Stimulated activated CD4-positive, alpha-beta T cell treated with anti-CD3 and anti-CD28 coated beads, Interleukin-1b, Interleukin-23, amount 100 ng/mL, for 4 hours (primary cell): ENCODE results near the gene GAB2.
"Not testable (repeated sequence)": the region's sequence is repeated elsewhere in the genome, so short reads cannot be mapped to it uniquely, and the experiment has no call there.

ENCODE experiments used
- DNase-seq, 2 donors: peaks; one replicate each; pipeline ENCODE4 v3.0.0-alpha.2; 2020; ENCODE audit warnings: low read depth in 2 of 2

GAB2 gene

GRCh38 chr11:78313181-78313795, 104.3 kb downstream of the GAB2 start:
- DNase-seq: no peak

GRCh38 chr11:78312712-78313111, 104.9 kb downstream of the GAB2 start:
- no peak for DNase-seq

- no peak for DNase-seq
Measured at GRCh38 chr11:78311702-78312371, 105.8 kb downstream of the GAB2 start.

DNA sequence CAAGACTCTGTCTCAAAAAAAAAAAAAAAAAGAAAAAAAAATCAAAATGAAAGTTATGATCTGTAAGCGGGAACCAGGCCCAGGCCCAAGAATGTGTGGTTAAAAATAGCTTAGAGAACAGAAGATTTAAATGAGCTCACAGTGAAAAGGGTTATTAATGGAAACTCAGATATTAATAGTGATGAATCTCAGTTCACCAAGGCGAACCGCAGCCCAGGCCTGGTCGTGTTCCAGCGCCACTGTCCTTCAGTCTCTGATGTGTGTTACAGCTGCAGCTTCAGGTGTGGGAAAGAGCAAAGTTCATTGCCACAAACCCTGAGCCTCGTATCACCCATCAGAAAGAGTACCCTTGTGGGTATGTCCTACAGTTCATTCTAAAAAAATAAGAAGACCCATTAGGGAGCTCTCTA, 107.1 kb downstream of the GAB2 start:
- DNase-seq: no peak

- no peak for DNase-seq
Measured at GRCh38 chr11:78304201-78304600, 113.4 kb downstream of the GAB2 start.

DNA sequence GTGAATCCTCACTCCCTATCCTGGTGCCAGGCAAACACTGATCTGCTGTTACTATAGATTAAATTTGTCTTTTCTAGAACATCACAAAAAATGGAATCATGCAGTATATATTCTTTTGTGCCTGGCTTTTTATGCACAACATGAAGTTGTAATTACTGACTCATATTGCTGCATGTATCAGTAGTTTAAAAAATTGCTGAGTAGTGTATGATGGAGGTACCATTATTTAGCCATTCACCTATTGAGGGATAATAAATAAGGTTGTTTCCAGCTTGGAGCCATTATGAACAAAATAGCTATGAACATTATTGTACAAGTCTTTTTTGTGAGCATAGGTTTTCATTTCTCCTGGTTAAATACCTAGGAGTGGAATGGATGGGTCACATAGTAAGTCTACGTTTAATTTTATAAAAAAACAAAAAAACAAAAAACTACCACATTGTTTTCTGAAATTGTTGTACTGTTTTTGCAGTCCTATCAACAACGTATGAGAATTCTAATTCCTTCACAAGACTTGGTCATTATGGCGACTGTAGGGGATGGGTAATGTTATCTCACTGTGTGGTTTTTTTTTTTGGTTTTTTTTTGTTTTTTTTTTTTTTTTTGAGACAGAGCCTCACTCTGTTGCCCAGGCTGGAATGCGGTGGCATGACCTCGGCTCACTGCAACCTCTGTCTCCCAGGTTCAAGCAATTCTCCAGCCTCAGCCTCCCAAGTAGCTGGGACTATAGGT, 117.3 kb downstream of the GAB2 start:
- DNase-seq: no peak

DNA sequence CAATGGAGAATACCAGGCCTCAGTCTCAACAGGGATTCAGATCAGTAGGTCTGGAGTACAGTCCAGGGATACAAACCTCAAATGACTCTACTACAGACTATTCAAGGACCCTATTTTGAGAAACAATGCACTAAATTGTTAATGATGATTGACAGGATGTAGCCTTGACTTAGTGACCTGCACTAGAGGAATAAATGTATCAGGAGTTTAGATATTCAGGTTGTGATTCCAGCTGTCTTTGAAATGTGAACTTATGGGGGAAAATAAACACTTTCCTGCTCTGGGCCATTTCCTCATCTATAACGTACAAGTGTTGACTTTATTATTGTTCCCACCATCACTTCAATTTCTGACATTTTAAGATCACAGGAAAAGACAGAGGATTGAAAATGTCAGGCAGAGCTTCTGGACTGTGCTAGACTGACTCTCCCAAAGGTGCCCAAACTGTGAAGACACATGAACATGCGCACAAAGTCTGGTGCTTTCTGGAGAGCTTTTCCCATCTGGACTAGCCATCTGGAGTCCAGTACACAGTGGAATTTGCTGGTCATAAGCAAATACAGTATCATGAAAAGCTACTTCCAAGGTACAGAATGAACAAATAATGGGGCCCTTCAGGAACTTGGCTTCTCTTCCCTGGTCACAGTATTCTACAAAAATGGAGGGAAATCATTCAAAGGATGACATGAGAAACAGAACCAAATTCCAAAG, 118.5 kb downstream of the GAB2 start:
- no peak for DNase-seq

GRCh38 chr11:78298291-78298771, 119.3 kb downstream of the GAB2 start:
- no peak for DNase-seq

GRCh38 chr11:78295991-78296930, 121.4 kb downstream of the GAB2 start:
- no peak for DNase-seq

DNA sequence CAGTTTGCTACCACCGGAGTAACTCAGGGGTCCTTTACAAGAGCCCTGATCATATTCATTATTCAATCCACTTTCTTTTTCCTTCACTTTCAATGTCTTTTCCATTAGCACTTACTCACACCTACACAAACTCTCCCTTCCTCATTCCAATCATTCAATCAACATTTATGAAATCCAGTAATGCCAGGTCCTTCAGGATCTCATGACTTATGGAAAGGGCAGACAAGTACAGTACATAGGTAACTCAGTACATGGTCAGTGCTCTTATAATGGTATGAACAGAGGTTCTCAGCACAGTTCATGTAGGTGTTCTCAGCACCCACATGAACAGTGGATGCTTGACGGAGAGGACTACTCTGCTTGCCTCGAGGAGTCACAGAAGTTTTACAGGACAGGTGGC, 122.3 kb downstream of the GAB2 start:
- DNase-seq: no peak

- DNase-seq: not testable (repeated sequence)
Measured at GRCh38 chr11:78294100-78294499, 123.5 kb downstream of the GAB2 start.

GRCh38 chr11:78293536-78293935, 124.1 kb downstream of the GAB2 start:
- DNase-seq: no peak

GRCh38 chr11:78292109-78292803, 125.4 kb downstream of the GAB2 start:
- DNase-seq: no peak

- no peak for DNase-seq
Measured at GRCh38 chr11:78291503-78292108, 126.0 kb downstream of the GAB2 start.

DNA sequence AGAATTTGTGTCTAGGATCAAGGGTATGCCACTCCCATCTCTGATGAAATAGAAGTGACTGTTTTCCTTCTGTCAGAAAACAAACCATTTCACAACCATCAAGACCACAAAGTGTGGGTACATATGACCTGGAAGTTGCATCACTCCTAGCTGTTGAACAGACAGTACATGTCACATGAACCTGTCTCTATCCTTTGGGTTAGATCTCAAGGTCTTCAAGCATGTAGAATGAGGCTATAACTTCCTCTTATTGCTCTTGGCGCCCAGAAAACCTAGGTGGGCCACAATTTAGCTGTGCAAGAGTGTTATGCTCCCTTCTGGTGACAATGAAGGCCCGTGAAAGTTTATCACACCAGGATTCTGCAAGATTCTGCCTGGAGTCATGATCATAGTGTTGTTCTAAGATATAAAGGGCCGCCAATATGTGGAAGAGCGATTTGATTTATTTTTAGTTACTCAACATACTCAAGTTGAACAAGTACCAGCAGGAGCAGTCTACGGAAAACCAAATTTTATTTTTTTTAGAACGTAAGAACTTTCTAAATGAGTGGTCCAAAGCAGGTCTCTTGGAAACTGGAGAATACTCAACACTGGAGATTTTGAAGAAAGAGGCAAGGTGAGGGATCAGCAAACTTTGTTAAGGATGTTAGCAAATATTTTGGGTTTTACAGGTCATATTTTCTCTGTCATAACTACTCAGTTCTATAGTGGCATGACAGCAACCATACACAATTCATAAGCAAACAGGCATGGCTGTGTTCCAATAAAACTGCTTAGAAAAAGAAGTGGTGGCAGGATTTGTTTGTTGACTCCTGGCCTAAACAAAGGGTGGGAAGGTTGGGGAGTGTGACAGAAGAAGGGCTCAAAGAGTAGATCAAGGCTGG, 127.1 kb downstream of the GAB2 start:
- no peak for DNase-seq

DNA sequence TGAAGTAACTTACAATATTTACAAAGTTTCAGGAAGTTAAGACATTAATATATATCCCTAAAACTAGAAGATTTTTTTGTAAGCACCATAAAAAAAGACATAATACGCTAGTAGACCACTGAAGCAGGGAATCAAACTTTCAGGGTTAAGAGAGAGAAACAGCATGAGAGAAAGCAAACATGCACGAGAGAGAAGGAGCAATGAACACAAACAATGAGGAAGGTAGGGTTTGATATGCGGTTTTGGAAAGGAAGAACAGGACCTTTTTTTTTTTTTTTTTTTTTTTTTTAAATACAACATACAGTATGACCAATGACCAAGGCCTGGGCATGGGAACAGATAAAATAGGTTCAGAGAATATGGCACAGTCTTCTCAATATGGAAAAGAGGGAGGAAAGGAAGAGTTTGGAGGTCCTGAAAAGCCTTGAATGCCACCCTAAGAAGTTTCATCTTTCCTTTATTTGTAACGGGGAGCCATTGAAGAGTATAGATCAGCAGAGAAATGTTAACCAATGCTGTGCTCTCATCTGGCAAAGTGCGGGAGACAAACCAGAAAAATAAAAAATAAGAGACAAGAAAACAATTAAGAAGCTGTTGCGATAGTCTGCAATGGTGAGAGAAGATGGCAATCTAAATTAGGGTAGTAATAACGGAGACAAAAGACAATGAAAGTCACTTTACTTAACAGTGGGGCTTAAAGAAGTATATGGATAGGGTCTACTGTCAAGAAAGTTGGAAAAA, 127.9 kb downstream of the GAB2 start:
- DNase-seq: no peak

DNA sequence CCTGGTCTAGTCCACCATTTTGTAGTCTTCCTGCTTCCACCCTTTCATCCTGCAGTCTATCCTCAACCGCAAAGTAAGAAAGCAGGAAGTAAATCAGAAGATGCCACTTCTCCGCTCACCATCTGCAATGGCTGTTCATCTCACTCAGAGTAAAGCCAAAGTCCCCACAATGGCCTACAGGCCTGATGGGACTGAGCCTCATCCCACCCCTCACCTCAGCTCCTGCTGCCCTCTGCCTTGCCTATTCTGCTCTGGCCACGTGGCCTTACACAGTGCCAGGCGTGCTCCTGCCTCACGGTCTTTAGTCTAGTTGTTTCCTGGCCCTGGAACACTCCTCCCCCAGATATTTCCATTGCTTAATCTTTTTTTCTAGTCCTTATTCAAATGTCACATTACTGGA, 133.4 kb downstream of the GAB2 start:
- no peak for DNase-seq

DNA sequence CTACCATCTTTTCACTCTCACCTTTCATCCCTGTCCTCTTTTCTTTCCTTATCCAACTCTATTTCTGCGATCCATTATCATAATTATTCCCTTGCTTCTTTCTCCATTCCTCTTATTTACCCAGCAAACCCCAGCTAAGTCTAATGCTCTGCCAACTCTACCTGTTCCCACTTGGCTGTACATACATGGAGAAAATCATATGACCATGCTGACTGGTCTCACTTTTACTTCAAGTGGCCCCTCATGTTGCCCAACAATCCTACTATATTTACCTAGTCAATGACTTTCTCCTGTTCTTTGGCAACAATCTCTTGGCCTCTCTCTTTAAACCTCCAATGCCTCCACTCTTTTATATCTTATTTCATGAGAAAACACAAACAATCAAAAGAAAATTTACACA, 134.8 kb downstream of the GAB2 start:
- no peak for DNase-seq
